Lung (tissue), 12 donors: ENCODE data around the gene ARIH2. TPM values are rescaled to one million over a fixed set of nuclear protein-coding genes. Genes with fewer than 3 reads are reported as not detected.

Experiments
- ATAC-seq: fragments of 200-7000 bp; cut with Tn5 transposase; one replicate; pipeline ENCODE4 v1.9.1; 2020; ENCODE audit warnings: moderate number of reproducible peaks; ENCODE audit not compliant: insufficient read depth, low FRiP score
- DNase-seq, 3 donors: peaks; one replicate each; pipeline ENCODE4 v3.0.0-alpha.2; 2013 to 2017
- H3K27ac ChIP-seq, 2 donors: one replicate each; pipeline ENCODE4 v1.5.1; 2013; ENCODE audit warnings: mild to moderate bottlenecking in 2 of 2, moderate library complexity in 2 of 2, control low read depth in 1 of 2, inconsistent platforms in 1 of 2, low read depth in 1 of 2, low read length in 1 of 2
- H3K27me3 ChIP-seq, 3 donors: one replicate each; pipeline ENCODE4 v1.5.1; 2013; ENCODE audit warnings: low read length in 2 of 3; ENCODE audit not compliant: control insufficient read depth in 3 of 3, insufficient read depth in 3 of 3
- H3K36me3 ChIP-seq, 4 donors: one replicate each; pipeline ENCODE4 v1.5.1; 2013; ENCODE audit warnings: low read length in 4 of 4, mild to moderate bottlenecking in 1 of 4, moderate library complexity in 1 of 4; ENCODE audit not compliant: control insufficient read depth in 4 of 4, insufficient read depth in 4 of 4
- H3K4me1 ChIP-seq, 5 donors: one replicate each; pipeline ENCODE4 v1.5.1; 2013; ENCODE audit warnings: low read length in 5 of 5, mild to moderate bottlenecking in 2 of 5, moderate library complexity in 1 of 5; ENCODE audit not compliant: control insufficient read depth in 5 of 5, insufficient read depth in 5 of 5
- H3K4me3 ChIP-seq: one replicate; pipeline ENCODE4 v1.5.1; 2013; ENCODE audit warnings: mild to moderate bottlenecking, control low read depth, moderate library complexity
- H3K9ac ChIP-seq, 2 donors: one replicate each; pipeline ENCODE4 v1.5.1; 2013; ENCODE audit warnings: low read length in 2 of 2, control low read depth in 1 of 2; ENCODE audit not compliant: insufficient read depth in 1 of 2
- H3K9me3 ChIP-seq, 4 donors: one replicate each; pipeline ENCODE4 v1.5.1; 2013; ENCODE audit warnings: low read length in 3 of 4, mild to moderate bottlenecking in 1 of 4, moderate library complexity in 1 of 4; ENCODE audit not compliant: control insufficient read depth in 4 of 4, insufficient read depth in 3 of 4
- CTCF ChIP-seq: IDR thresholded peaks from 2 replicates; pipeline ENCODE4 v1.5.1; 2012; ENCODE audit warnings: mild to moderate bottlenecking; ENCODE audit errors: control extremely low read depth, extremely low read depth
- WGBS, 2 donors: extraction: QIAGEN DNeasy Blood & Tissue Kit; methylation state at CpG; one replicate each; pipeline ENCODE4 v1.1.7; 2013; 5-methylcytosine and 5-hydroxymethylcytosine counted together
- polyA plus RNA-seq, 2 donors: library from polyadenylated mRNA; stranded (reverse); fragments of 200-250 nt; gene quantifications; one replicate each; pipeline ENCODE4 v1.2.1, GENCODE V29; 2013
- total RNA-seq, 2 donors: library from RNA; depleted of rRNA in 1 of 2; stranded (reverse); fragments of >200 nt in 1 of 2; gene quantifications; one replicate each; pipeline ENCODE4 v1.2.1, GENCODE V29; 2014 to 2021
- donor health status: control.
- donor health status: control.
- donor health status: Bipolar disorder and iron deficiency.
- donor health status: healthy.
- donor health status: DM: yes; HTN: yes; CAD: no.

Gene ARIH2
- total and polyA plus RNA-seq, 4 donors = 33.1 to 97.6 (median 65.6) TPM

DNA sequence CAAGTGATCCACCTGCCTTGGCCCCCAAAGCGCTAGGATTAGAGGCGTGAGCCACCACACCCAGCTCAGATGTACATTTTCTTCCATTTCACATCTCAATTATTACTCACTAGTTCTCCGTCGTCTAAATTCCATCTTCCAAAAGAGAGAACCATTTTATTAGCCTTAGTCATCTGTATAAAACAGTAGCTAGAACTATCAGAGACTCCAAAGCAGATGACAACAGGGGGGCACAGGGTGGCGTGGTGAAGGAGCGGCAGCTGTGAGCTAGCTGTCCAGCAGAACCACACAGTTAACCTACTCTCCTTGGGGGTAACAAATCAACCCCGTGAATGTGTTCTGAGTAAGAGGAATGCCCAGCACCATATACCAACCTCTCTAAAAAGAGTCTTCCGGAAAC, 27.0 kb upstream of the ARIH2 start:
- no peak overlapping the region for H3K27ac ChIP-seq
- ATAC-seq (no peak), DNase-seq (no peak)
- H3K27me3 ChIP-seq = no peaks in the 10 kb centered on the region
- TF ChIP-seq CTCF = no peak
- H3K36me3 ChIP-seq = peaks cover 0 to 12% (median 0%) of the 10 kb centered on the region in 4 donors
- no peaks in the 10 kb centered on the region for H3K9me3 ChIP-seq
- 96 to 97% methylated on average over 8 of the region's 8 CpGs for WGBS, 2 donors
- H3K4me3 ChIP-seq = no peak overlapping the region
- no peaks in the 10 kb centered on the region for H3K4me1 ChIP-seq
- no peak overlapping the region for H3K9ac ChIP-seq

GRCh38 chr3:48894516-48894915, 24.1 kb upstream of the ARIH2 start:
- Histone ChIP-seq H3K4me3 (no peak overlapping the region), H3K4me1 (peaks cover 0 to 12% (median 6%) of the 10 kb centered on the region in 5 donors), H3K27ac (no peak overlapping the region), H3K36me3 (peaks cover 0 to 8% (median 0%) of the 10 kb centered on the region in 4 donors), H3K9me3 (no peaks in the 10 kb centered on the region), H3K9ac (no peak overlapping the region), H3K27me3 (no peaks in the 10 kb centered on the region)
- no peak for DNase-seq
- TF ChIP-seq CTCF = no peak
- WGBS, 2 donors = 96 to 97% methylated on average over 6 of the region's 6 CpGs
- ATAC-seq = no peak

GRCh38 chr3:48896936-48897335, 21.7 kb upstream of the ARIH2 start:
- Histone ChIP-seq H3K4me3 (peak overlapping the region; percentile 27), H3K9me3 (no peaks in the 10 kb centered on the region), H3K27ac (peak overlapping the region in 1 of 2 donors; percentile 53), H3K27me3 (no peaks in the 10 kb centered on the region), H3K4me1 (peaks cover 0 to 12% (median 6%) of the 10 kb centered on the region in 5 donors), H3K9ac (no peak overlapping the region), H3K36me3 (peaks cover 0 to under 1% (median 0%) of the 10 kb centered on the region in 4 donors)
- 50 to 80% methylated on average over 2 of the region's 2 CpGs for WGBS, 2 donors
- no peak for ATAC-seq
- DNase-seq = no peak
- TF ChIP-seq CTCF = no peak
